ENCODE results near the gene MAP6D1.

The MAP6D1 gene

DNA sequence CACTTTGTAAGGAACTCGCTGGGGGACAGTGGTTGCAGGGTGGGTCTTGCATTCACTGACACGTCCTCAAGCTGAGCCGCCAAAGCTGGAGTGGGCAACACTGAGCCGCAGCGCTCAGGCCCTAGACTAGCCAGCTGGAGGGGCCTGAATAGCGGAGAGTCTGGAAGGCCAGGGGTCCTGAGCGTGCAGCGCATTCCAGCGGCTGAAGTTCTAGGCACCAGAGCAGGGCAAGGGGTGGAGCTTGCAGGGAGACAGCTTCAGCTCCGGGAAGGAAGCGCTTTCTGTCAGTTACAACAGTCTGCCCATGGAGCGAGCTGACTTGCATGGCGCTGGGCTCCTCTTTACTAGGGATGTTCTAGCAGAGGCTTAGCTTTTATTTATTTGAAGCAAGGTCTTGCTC, 2.7 kb downstream of the MAP6D1 start:
- DNase-seq = no peak

- no peak for DNase-seq
Measured at GRCh38 chr3:183819831-183820230, 5.5 kb downstream of the MAP6D1 start.

GRCh38 chr3:183818706-183819624, 6.4 kb downstream of the MAP6D1 start:
- no peak for DNase-seq

- DNase-seq = no peak
Measured at GRCh38 chr3:183818041-183818620, 7.2 kb downstream of the MAP6D1 start.

GRCh38 chr3:183817639-183818038, 7.7 kb downstream of the MAP6D1 start:
- DNase-seq = no peak

DNA sequence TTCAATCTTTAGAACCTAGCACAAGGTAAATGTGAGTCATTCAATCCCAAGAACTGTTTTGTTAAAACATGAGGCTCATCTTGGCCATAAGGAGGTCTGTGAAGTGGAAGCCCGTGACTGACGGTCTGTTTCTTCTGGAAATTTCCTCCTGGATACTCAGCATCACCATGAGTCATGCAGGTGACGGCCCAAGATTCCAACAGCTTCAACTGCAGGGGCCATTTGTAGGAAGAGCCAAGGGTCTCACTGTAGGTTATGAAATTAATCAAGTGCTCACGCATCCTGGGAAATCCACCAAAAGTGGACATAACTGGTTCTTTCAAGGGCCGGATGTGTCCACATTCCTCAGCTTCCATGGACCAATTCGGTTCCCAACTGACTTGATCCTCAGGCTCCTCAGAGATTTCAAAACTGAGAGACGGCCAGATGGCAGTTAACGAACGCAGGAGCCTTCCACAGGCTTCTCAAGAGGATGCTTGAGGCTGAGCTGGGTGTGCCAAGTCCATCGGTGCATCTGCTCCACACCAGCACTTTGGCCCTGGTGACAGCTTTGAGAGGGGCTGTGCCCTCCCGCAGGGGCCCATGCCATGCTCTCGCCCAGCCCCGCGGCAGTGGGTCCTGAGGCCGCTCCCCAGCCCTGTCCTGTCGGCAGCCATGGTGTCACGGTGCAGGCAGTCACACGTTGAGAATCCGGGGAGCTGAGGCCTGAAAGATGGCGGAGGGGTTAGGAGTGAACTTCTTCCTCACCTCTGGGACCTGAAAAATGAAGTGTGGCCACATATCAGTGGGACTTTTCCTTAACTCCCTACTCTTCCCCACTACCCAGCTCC, 8.5 kb downstream of the MAP6D1 start:
- no peak for DNase-seq

DNA sequence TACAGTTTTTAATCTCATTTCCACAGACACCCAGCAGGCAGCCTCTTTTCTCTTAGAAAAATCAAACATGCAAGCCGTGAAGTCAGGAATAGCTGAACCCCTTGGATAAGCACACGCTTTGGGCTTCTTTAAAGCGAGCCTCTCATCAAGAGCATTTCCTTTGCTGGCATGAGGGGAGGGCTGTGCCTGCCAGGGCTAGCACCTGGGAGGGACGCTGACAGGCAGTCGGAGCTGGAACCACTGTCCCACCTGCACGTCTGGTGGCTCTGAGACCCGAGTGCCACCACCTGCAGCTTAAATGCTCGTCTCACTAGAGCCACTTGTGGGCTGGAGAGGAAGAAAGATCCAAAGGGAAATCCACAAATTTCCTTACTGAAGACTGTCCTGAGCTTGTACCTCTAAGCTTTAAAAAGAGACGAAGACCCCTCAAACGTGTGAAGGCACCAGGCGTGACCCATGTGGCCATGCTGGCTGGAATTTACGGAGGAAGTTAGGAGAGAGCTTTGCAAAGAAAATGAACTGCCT, 9.4 kb downstream of the MAP6D1 start:
- no peak for DNase-seq

DNA sequence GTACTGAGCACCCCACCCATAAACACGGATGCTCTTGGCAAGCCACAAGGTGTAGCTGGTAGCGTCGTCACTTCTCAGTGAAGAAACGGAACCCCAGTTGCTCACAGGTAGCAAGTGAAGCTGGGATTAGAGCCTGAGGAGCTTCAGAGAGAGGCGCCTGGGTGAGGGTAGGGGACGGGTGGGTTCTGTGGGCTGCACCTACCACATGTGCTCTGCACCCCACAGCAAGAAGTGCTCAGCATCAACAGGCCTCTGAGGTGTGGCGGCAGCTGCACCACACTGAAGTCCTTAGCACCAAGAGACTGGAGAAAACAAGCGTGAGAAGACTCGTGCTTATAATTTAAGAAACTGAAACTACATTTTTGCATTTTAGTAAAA, 9.8 kb downstream of the MAP6D1 start:
- DNase-seq = no peak

GRCh38 chr3:183814240-183814639, 11.1 kb downstream of the MAP6D1 start:
- DNase-seq = no peak

- no peak for DNase-seq
Measured at GRCh38 chr3:183812761-183813445, 12.5 kb downstream of the MAP6D1 start.

GRCh38 chr3:183811638-183812037, 13.7 kb downstream of the MAP6D1 start:
- DNase-seq = no peak

GRCh38 chr3:183810643-183811594, 14.5 kb downstream of the MAP6D1 start:
- no peak for DNase-seq

DNA sequence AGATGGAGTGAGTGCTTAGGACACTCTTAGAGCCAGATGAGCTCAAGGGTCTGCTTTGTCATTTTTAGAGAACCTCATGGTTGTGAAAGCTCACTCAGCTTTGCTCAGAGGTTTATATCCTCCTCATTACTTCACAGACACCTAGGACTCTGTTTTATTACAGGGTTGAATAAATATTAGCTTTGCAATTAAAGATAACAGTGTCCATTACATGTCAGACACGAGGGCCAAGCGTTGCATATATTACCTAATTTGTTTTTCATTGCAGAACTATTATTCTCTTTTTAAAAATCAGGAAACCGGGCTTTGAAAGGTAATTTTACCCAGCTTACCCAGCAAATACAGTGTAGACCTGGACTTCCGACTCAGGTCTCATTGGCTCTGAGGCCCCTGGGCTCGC, 16.1 kb downstream of the MAP6D1 start:
- DNase-seq = no peak

DNA sequence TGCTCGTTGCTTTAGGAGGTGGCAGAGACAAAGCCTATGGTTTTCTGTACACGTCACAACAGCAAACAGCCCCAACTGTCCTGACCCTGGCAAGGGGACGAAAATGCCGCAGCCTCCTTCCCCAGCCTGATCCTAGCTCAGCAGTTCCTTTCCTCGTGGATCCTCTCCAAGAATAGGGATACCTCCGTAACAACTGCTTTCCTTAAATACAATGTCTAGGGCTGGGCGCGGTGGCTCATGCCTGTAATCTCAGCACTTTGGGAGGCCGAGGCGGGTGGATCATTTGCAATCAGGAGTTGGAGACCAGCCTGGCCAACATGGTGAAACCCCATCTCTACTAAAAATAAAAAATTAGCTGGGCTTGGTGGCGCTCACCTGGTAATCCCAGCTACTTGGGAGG, 17.0 kb downstream of the MAP6D1 start:
- DNase-seq = no peak

- no peak for DNase-seq
Measured at GRCh38 chr3:183807881-183808280, 17.5 kb downstream of the MAP6D1 start.

DNA sequence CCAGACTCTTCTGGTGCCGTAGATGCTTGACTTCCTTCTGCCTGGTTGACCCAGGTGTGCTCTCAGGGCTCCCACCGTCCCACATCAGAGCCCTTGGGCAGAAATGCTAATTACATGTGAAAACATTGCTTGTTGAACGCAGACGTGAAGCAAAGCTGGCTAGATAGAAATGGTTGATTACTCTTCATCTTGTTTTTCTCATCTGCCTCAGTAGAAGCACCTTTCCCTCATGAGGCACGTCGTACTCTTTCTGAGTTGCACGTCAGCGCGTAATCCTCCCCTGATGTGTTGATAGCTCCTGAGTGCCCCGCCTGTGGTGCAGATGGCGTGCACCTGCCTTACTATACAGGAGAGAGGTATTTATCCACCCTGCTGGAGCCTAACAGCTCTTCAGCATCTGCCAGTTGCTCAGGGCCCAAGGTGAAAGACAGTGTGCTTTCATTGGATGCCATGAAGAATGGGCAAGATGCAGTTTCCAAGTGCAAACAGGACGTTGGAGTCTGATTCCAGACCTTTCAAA, 18.1 kb downstream of the MAP6D1 start:
- DNase-seq = no peak

- no peak for DNase-seq
Measured at GRCh38 chr3:183802989-183803388, 22.4 kb downstream of the MAP6D1 start.

DNA sequence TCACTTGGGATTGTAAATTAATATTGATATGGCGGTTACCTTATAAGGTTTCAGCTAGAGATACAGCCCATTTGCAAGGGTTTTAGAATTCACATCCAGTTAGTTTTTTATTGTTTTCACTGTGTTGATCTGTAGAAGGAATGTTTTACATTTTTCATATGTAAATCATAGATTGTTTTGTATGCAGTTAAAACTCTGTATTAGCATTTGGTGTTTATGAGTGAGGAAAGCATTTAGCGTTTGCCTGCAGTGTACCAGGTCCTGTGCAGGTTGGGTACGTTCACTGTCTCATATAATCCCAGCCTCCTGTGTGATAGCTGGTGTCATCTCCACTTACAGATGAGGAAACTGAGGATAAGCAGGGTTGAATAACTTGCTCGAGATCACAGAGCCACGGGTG, 23.8 kb downstream of the MAP6D1 start:
- DNase-seq = no peak

DNA sequence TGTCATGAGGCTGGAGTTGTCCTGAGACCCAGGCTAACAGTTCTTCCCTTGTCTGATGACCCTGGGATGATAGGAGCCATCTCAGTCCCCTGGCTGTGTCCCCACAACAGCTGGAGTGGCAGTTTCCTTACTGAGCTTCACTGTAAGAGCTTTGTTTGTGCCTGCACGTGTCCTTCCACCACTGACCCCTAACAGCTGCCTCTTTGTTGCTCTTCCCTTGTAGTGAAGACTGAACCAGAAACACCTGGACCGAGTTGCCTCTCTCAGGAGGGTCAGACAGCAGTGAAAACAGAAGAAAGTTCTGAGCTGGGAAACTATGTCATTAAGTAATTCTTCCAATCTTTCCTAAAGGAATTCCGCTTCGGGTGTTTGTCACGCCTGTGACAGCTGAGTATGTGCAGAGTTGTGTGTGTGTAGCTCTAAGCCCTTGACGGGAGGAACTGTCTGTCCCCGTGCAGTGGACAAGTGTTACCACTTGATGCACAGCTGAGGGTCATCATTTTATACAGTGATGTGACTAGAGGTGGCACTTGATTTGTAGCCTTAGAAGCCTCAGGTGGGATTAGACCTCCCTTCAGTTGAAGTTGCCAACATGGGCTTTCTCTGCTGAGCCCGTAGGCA, 25.0 kb downstream of the MAP6D1 start:
- DNase-seq = no peak

DNA sequence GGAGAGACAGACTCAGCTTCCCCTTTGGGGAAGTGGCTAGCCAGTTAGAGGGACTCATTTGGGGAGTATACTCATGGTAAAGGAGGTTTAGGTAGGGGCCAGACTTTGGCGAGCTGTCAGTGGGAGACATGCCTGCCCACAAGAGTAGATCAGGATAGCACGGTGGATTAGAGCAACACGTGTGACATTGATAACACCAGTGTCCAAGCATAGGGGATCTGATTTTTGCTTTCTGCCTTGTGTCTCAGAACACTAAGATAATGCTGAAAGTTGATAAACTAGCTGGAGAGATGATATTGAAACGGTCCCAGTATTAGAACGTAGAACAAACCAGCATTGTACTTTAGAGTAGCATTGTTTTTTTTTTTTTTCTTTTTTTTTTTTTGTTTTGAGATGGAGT, 25.9 kb downstream of the MAP6D1 start:
- no peak for DNase-seq

DNA sequence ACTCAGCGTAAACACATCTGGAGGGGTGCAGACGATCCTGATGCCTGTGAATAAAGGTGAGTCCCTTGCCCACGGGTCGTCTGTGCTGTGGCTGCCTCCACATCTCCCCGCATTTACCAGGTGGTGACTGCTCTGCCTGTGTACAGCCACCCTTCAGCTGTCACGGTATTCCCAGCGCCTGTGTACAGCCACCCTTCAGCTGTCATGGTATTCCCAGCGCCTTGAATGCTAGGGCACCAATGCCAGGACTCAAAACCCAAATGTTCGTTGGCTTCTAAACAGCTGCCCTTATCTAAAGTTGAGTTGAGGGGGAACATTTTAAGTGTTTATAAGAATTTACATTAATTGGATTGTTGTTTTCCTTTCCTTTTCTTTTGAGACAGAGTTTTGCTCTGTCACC, 27.4 kb downstream of the MAP6D1 start:
- DNase-seq = no peak
